Measurements from ENCODE around the gene CRYL1. TPM values are rescaled to one million over a fixed set of nuclear protein-coding genes. Genes with fewer than 3 reads are reported as not detected.

CRYL1 gene
- total RNA-seq, 4 donors from 2014 or later, result 75.0 to 188 (median 145) TPM

- H3K27ac ChIP-seq, result no peak overlapping the region
- no peak for TF ChIP-seq POLR2A (IDR thresholded peaks at IDR 0.05)
- no peak for TF ChIP-seq CTCF (IDR thresholded peaks at IDR 0.05)
- TF ChIP-seq EP300 (IDR thresholded peaks at IDR 0.05; ENCODE audit: low read depth), result no peak
- TF ChIP-seq POLR2AphosphoS5 (IDR thresholded peaks at IDR 0.05), result no peak
- H3K36me3 ChIP-seq, result no peaks in the 10 kb centered on the region
- H3K4me1 ChIP-seq, result no peaks in the 10 kb centered on the region
- in situ Hi-C loops (cut with MboI; ENCODE audit: low pct_ligation_motif_present in 1 of 4, low pct_unique_long_range_greater_than_20kb in 1 of 4, low sequenced_read_pairs in 3 of 4), result no loop called here
- WGBS, 2 donors (ENCODE audit: low coverage in 1 of 2), result 50 to 56% methylated on average over 1 to 7 of the region's 7 CpGs
- no peak for DNase-seq
- H3K9me3 ChIP-seq, result no peaks in the 10 kb centered on the region
- intact Hi-C loops (cut with DNase I; ENCODE audit: low total_unique reads), result no loop called here
- no peaks in the 10 kb centered on the region for H3K27me3 ChIP-seq
- no peak overlapping the region for H3K4me3 ChIP-seq
Measured at GRCh38 chr13:20356444-20356843, 169.2 kb downstream of the CRYL1 start.

- Histone ChIP-seq H3K9me3 (no peaks in the 10 kb centered on the region), H3K27ac (no peak overlapping the region), H3K4me3 (no peak overlapping the region), H3K36me3 (no peaks in the 10 kb centered on the region), H3K4me1 (no peaks in the 10 kb centered on the region), H3K27me3 (no peaks in the 10 kb centered on the region)
- intact Hi-C loops (cut with DNase I; ENCODE audit: low total_unique reads) (no loop called here), in situ Hi-C loops (cut with MboI; ENCODE audit: low pct_ligation_motif_present in 1 of 4, low pct_unique_long_range_greater_than_20kb in 1 of 4, low sequenced_read_pairs in 3 of 4) (no loop called here)
- TF ChIP-seq CTCF (IDR thresholded peaks at IDR 0.05) (no peak), EP300 (IDR thresholded peaks at IDR 0.05; ENCODE audit: low read depth) (no peak), POLR2AphosphoS5 (IDR thresholded peaks at IDR 0.05) (no peak), POLR2A (IDR thresholded peaks at IDR 0.05) (no peak)
- 76 to 79% methylated on average over 3 of the region's 3 CpGs for WGBS, 2 donors (ENCODE audit: low coverage in 1 of 2)
- no peak for DNase-seq
Measured at GRCh38 chr13:20354722-20355121, 170.9 kb downstream of the CRYL1 start.

DNA sequence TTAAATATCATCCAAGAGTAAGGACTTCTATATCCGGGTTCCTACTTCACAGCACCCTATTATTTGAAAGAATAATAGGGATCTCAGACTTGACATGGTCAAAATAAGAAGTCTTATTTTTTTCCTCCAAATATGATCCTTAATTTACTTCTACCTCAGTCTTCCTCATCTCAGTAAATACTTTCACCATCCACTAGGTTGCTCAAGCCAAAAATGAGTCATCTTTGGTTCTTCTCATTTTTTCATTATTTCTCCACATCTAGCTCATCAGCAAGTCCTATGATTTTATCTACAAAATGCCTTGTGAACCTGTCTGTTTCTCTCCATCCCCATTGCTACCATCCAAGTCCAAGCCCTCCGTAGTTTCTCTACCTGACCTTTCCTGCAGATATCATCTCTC lies 171.7 kb downstream of the CRYL1 start:
- H3K4me1 ChIP-seq, result no peaks in the 10 kb centered on the region
- no peaks in the 10 kb centered on the region for H3K9me3 ChIP-seq
- no peaks in the 10 kb centered on the region for H3K27me3 ChIP-seq
- H3K27ac ChIP-seq, result no peak overlapping the region
- no peak for DNase-seq
- no peak for TF ChIP-seq POLR2AphosphoS5 (IDR thresholded peaks at IDR 0.05)
- TF ChIP-seq EP300 (IDR thresholded peaks at IDR 0.05; ENCODE audit: low read depth), result no peak
- TF ChIP-seq CTCF (IDR thresholded peaks at IDR 0.05), result no peak
- no peak for TF ChIP-seq POLR2A (IDR thresholded peaks at IDR 0.05)
- intact Hi-C loops (cut with DNase I; ENCODE audit: low total_unique reads) (no loop called here), in situ Hi-C loops (cut with MboI; ENCODE audit: low pct_ligation_motif_present in 1 of 4, low pct_unique_long_range_greater_than_20kb in 1 of 4, low sequenced_read_pairs in 3 of 4) (no loop called here)
- no peak overlapping the region for H3K4me3 ChIP-seq
- WGBS, 2 donors (ENCODE audit: low coverage in 1 of 2), result 96 to 100% methylated on average over 2 of the region's 2 CpGs
- H3K36me3 ChIP-seq, result no peaks in the 10 kb centered on the region

Small RNA genes lying within 50 kb of the gene (small RNA-seq; reads per million reads assigned to genes)
- 0 reads per million in 4 donors for gene MIR4499

Other genes with a start within 250 kb of the CRYL1 start
- gene IFT88, start 41.3 kb upstream of the CRYL1 start, total RNA-seq, result 10 to 100 TPM in 3 of 4 donors, 1 to 10 TPM in 1; 3.4 to 22.9 (median 16.6) TPM
- 1 to 10 TPM in 2 of 4 donors, not detected in 2; 1.1 to 1.4 TPM for gene IL17D, start 177.8 kb upstream of the CRYL1 start, total RNA-seq
- 1 to 10 TPM in 2 of 4 donors, not detected in 2; 3.0 to 8.6 TPM for gene EEF1AKMT1, start 248.1 kb upstream of the CRYL1 start, total RNA-seq

Measured in transverse colon (tissue), 4 donors.